NOMO-1 (cell line): ENCODE results near the gene XPOT.
"Not testable (repeated sequence)": the region's sequence is repeated elsewhere in the genome, so short reads cannot be mapped to it uniquely, and the experiment has no call there.

Experiments
- DNase-seq, 2 experiments: peaks; one replicate each; lab custom pipeline; 2025; ENCODE audit not compliant: unreplicated experiment in 2 of 2; lab: John Stamatoyannopoulos, UW

The XPOT gene

GRCh38 chr12:64403707-64404469 lies at the start of gene XPOT:
Gene XPOT, plus strand, starts transcription at chr12:64404392. Its CDS starts 5,644 bp downstream, at chr12:64410036.
- DNase-seq, result peak; percentile 91 to 98

GRCh38 chr12:64356209-64356608 lies 48.0 kb upstream of the XPOT start:
- DNase-seq, result not testable (repeated sequence)

- DNase-seq, result not testable (repeated sequence)
Measured at GRCh38 chr12:64361173-64361572, 43.0 kb upstream of the XPOT start.

GRCh38 chr12:64362721-64363305 lies 41.4 kb upstream of the XPOT start:
- no peak for DNase-seq

GRCh38 chr12:64383675-64384074 lies 20.5 kb upstream of the XPOT start:
- no peak for DNase-seq

GRCh38 chr12:64385019-64385418 lies 19.2 kb upstream of the XPOT start:
- no peak for DNase-seq

- no peak for DNase-seq
Measured at GRCh38 chr12:64385468-64385867, 18.7 kb upstream of the XPOT start.

GRCh38 chr12:64387197-64387816 lies 16.9 kb upstream of the XPOT start:
- no peak for DNase-seq

GRCh38 chr12:64389154-64389553 lies 15.0 kb upstream of the XPOT start:
- no peak for DNase-seq

GRCh38 chr12:64390275-64390851 lies 13.8 kb upstream of the XPOT start, which contains the start of gene C12orf56:
Gene C12orf56, minus strand, starts transcription at chr12:64390758. Its CDS starts 193 bp downstream, at chr12:64390565.
- DNase-seq, result peak in 1 of 2 experiments; percentile 22

GRCh38 chr12:64392221-64392620 lies 12.0 kb upstream of the XPOT start:
- peak in 1 of 2 experiments; percentile 33 for DNase-seq

- no peak for DNase-seq
Measured at GRCh38 chr12:64395739-64396138, 8.5 kb upstream of the XPOT start.

- DNase-seq, result no peak
Measured at GRCh38 chr12:64400041-64400440, 4.2 kb upstream of the XPOT start.

- DNase-seq, result no peak
Measured at GRCh38 chr12:64402181-64402580, 2.0 kb upstream of the XPOT start.

GRCh38 chr12:64404470-64405256 lies 471 bp downstream of the XPOT start:
- peak; percentile 30 to 65 for DNase-seq

- no peak for DNase-seq
Measured at GRCh38 chr12:64407342-64408223, 3.4 kb downstream of the XPOT start.

- DNase-seq, result no peak
Measured at GRCh38 chr12:64411427-64411826, 7.2 kb downstream of the XPOT start.

GRCh38 chr12:64412459-64412858 lies 8.3 kb downstream of the XPOT start:
- no peak for DNase-seq

- DNase-seq, result no peak
Measured at GRCh38 chr12:64413884-64414283, 9.7 kb downstream of the XPOT start.

- no peak for DNase-seq
Measured at GRCh38 chr12:64418209-64418608, 14.0 kb downstream of the XPOT start.
